Gastrocnemius medialis (tissue), 4 donors: ENCODE measurements around the gene LNX1.

Experiments
- POLR2A ChIP-seq, 2 donors: fragments of 450-650 bp; IDR thresholded peaks; one replicate each; pipeline ENCODE4 v1.6.1; 2017; ENCODE audit warnings: antibody characterized with exemption in 2 of 2, mild to moderate bottlenecking in 2 of 2, moderate library complexity in 2 of 2
- TF ChIP-seq, protein P1 (sequence below), 5 experiments: fragments of 450-650 bp in 3 of 5; fragments of 200-600 bp in 2 of 5; sonication (generic) in 2 of 5; IDR thresholded peaks in 4 of 5; conservative IDR thresholded peaks in 1 of 5; 1 replicate in 4 of 5; 2 replicates in 1 of 5; pipeline ENCODE4 v1.5.1; 2016 to 2019; ENCODE audit warnings: antibody characterized with exemption in 5 of 5, mild to moderate bottlenecking in 3 of 5, moderate library complexity in 3 of 5

DNA sequence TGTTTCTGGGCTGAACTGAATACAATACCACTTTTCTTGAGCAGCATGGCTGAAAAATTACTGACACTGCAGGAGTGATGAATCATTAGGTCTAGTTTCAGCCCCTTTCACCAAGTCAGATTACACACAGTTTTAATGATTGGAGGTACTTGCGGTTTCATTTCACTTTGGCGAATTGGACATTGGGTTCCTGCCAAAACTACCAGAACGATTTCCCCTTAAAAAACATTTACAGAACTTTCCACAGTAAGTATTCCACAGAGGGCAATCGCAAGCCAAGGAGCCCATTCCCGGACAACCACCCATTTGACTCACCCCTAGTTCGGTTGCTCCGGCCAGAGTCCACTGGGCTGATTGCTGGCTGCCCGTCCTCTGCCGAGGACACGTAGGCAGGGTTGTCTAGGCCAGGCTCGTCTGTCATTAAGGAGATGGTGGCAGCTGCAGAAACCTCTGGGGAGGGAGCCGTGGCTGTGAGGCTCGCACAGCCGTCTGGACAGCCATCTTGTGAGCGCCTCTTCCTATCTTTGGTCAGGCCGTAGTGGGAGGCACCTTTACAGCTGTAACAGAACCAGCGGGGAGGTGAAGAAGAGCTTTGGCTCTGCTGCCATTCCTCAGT, 83.5 kb downstream of the LNX1 start:
- TF ChIP-seq, protein P1, sequence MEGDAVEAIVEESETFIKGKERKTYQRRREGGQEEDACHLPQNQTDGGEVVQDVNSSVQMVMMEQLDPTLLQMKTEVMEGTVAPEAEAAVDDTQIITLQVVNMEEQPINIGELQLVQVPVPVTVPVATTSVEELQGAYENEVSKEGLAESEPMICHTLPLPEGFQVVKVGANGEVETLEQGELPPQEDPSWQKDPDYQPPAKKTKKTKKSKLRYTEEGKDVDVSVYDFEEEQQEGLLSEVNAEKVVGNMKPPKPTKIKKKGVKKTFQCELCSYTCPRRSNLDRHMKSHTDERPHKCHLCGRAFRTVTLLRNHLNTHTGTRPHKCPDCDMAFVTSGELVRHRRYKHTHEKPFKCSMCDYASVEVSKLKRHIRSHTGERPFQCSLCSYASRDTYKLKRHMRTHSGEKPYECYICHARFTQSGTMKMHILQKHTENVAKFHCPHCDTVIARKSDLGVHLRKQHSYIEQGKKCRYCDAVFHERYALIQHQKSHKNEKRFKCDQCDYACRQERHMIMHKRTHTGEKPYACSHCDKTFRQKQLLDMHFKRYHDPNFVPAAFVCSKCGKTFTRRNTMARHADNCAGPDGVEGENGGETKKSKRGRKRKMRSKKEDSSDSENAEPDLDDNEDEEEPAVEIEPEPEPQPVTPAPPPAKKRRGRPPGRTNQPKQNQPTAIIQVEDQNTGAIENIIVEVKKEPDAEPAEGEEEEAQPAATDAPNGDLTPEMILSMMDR (IDR thresholded peaks at IDR 0.05 in 4 of 5, conservative IDR thresholded peaks at IDR 0.05 in 1 of 5) = no peak
- TF ChIP-seq POLR2A (IDR thresholded peaks at IDR 0.05) = no peak
